GM08714 (cell line): Measurements from ENCODE around the gene ZFAND3.

Experiments used
- H3K4me3 ChIP-seq: fragments of 200-500 bp; sonication (Bioruptor generic); 2 replicates; pipeline ENCODE4 v1.5.1; 2014; ENCODE audit warnings: mild to moderate bottlenecking, low read length, inconsistent platforms
- ZNF274 ChIP-seq: IDR thresholded peaks from 2 replicates; pipeline ENCODE4 v1.6.1; 2012; ENCODE audit warnings: mild to moderate bottlenecking, low read depth, low read length

ZFAND3 gene

GRCh38 chr6:37809197-37809543 is 10.4 kb upstream of the ZFAND3 start:
- H3K4me3 ChIP-seq: no peak overlapping the region
- TF ChIP-seq ZNF274: no peak

DNA sequence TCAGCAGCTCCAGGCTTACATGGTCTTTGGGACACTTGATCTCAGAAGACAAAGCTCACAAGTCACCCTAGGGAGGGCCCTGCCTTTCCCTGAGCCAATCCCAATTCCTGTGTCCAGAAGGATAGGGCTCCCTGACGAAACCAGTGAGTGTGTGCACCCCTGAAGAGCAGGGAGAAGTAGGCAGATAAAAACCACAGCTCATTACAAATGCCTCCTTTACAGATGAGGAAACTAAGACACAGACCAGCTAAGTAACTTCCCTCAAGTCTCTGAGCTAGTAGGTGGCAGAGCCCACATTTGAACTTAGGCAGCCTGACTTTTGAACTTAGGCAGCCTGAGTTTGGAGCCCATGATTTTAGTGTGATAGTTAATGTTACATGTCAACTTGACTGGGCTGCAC is 6.7 kb upstream of the ZFAND3 start:
- H3K4me3 ChIP-seq: no peak overlapping the region
- TF ChIP-seq ZNF274: no peak

DNA sequence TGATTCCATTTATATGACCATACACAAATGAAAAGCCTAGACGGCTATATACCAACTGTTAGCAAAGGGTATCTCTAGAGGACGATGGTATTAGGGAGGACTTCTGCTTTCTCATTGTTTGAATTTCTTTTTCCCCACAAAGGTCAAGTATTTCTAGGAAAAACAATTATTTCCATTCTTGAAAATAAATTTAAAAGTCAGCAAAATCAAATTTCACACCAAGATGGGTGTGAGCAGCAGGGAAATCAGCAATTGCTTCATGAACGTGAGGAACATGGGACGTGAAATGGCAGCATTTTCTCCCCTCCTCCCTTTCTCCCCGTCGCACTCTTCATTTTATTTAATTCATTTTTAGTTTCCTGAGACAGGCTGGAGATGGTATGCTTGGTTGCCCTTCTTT is 5.2 kb upstream of the ZFAND3 start:
- no peak overlapping the region for H3K4me3 ChIP-seq
- TF ChIP-seq ZNF274: no peak

DNA sequence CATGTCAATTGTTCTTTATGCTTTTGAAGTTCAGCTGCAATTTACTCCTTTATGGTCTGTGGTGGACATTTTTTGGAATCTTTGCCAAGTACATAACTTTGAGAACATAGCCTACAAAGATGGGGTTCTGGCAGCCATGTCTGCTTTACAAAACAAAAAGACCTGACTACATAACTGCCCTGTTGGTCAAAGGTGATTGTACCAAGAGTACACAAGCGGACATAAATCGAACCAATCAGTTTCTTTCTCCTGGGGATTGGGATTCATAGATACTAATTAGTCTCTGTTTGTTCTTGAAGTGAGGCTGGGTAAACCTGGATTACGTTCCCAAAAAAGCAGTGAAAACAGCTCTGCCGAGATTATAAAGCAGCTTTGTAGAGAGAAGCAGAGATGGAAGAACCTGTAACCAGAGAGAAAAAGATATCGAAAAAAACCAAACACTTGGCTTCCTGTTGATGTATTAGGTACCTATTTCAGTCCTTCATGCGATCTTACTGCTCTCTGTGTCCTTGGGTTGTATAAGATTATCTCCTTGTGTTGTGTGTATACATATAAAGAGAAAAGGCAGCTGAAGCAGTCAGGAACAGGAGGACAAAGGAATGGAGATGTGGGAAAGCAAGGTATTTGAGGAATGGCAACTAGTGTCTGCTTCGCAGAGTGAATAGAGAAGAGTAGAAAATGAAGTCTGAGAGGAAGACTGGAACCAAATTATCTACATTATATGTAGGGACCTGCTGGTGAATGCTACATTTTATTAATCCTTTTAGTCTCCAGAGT is 2.7 kb upstream of the ZFAND3 start:
- TF ChIP-seq ZNF274: no peak
- no peak overlapping the region for H3K4me3 ChIP-seq

- H3K4me3 ChIP-seq: peak overlapping the region; percentile 94
- no peak for TF ChIP-seq ZNF274
Observed at GRCh38 chr6:37818536-37819176, 871 bp upstream of the ZFAND3 start.

- H3K4me3 ChIP-seq: peak overlapping the region; percentile 94
- TF ChIP-seq ZNF274: no peak
Observed at GRCh38 chr6:37819802-37820717, 533 bp downstream of the ZFAND3 start.

- TF ChIP-seq ZNF274: no peak
- peak overlapping the region; percentile 94 for H3K4me3 ChIP-seq
Observed at GRCh38 chr6:37820718-37821079, 1.2 kb downstream of the ZFAND3 start.

- no peak for TF ChIP-seq ZNF274
- H3K4me3 ChIP-seq: peak overlapping the region; percentile 94
Observed at GRCh38 chr6:37821446-37821845, 1.9 kb downstream of the ZFAND3 start.

DNA sequence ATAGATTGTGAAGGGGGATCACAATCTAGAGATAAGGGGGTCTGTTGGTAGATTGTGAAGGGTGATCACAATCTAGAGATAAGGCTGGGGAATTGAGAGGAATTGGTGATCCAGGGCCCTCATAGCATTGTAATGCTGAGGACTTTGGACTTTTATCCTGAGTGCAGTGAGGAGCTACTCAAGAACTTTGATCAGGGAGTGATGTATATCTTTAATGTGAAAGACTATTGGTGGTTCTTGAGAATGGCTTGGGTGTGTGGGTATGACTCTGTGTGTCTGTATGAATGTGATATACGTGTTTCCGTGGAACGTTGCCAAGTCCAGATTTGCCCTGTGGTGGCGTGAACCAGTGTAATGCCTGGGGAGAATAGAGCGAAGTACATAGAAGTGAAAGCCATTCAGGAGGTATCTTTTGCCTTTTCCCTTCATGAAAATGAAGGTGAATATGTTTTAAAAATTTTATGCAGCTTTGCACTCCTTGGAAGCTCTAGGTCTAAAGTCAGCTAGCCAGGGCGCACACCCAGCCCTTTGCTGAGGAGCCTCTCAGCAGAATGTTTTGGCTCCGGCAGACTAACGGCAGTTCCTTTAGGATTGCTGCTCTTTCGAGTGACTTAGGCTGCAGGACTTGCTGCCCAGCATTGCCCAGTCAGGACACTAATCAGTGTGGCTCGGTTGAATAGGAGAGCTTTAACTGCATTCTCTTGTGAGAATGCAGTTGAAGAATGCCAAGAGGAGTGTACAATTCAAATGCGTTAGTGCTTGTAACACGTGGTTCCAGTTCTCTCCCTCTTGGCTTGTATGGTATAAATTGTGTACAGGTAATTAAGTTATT is 3.5 kb downstream of the ZFAND3 start:
- TF ChIP-seq ZNF274: no peak

DNA sequence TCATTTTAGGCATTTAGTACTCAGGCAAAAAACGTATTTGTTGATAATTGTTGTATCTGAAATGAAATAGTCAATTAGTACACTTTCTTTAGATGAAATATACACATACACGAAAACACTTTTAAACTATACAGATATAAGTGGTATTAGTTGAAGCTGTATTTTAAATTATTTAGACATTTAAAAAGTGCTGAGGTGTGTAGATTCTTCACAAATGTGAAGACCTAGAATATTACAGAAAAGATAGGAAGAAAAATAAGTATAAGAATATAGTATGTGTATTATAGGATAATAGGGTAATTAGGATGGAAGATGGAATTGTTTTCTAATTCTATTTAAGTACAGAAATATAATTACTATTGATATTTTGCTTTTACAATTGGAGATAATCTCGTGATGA is 4.6 kb downstream of the ZFAND3 start:
- no peak overlapping the region for H3K4me3 ChIP-seq
- TF ChIP-seq ZNF274: no peak

More for the DNA sequence above, 3.5 kb downstream of the ZFAND3 start:
- no peak overlapping the region for H3K4me3 ChIP-seq

GRCh38 chr6:37826188-37826587 is 6.7 kb downstream of the ZFAND3 start:
- no peak for TF ChIP-seq ZNF274
- no peak overlapping the region for H3K4me3 ChIP-seq

DNA sequence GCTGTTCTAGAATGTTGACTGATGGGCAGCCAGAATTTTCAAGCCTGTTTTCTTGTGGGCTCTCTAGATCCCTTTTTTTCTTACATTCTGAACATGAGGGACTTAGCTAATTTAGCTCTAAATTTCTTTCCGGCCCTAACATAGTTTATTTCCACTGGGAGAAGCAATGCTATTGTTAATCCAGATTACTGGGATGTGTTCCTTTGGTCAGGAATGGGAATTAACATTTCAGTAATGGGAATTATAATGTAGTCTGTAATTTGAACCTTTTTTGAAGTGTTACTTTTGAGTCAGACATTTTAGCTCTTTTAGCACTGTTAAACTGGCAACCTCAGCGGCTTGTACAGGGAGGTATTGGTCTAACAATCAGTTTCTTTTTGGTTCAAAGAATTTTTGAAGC is 7.5 kb downstream of the ZFAND3 start:
- TF ChIP-seq ZNF274: no peak
- H3K4me3 ChIP-seq: no peak overlapping the region

- TF ChIP-seq ZNF274: no peak
- H3K4me3 ChIP-seq: no peak overlapping the region
Observed at GRCh38 chr6:37827603-37828265, 8.2 kb downstream of the ZFAND3 start.

GRCh38 chr6:37830225-37830624 is 10.7 kb downstream of the ZFAND3 start:
- H3K4me3 ChIP-seq: peak overlapping the region; percentile 35; the same call in 1 of the 2 replicates
- TF ChIP-seq ZNF274: no peak
